HG03432 (cell line): ENCODE data around the gene KCNG2.

Source experiments
- ATAC-seq: cut with Tn5 transposase; IDR thresholded peaks from one replicate; pipeline ENCODE4 v1.9.1; 2021; ENCODE audit warnings: mild to moderate bottlenecking, moderate library complexity; ENCODE audit not compliant: unreplicated experiment

KCNG2 gene

GRCh38 chr18:79768745-79769144, 29.0 kb upstream of the KCNG2 start:
- ATAC-seq: no peak

DNA sequence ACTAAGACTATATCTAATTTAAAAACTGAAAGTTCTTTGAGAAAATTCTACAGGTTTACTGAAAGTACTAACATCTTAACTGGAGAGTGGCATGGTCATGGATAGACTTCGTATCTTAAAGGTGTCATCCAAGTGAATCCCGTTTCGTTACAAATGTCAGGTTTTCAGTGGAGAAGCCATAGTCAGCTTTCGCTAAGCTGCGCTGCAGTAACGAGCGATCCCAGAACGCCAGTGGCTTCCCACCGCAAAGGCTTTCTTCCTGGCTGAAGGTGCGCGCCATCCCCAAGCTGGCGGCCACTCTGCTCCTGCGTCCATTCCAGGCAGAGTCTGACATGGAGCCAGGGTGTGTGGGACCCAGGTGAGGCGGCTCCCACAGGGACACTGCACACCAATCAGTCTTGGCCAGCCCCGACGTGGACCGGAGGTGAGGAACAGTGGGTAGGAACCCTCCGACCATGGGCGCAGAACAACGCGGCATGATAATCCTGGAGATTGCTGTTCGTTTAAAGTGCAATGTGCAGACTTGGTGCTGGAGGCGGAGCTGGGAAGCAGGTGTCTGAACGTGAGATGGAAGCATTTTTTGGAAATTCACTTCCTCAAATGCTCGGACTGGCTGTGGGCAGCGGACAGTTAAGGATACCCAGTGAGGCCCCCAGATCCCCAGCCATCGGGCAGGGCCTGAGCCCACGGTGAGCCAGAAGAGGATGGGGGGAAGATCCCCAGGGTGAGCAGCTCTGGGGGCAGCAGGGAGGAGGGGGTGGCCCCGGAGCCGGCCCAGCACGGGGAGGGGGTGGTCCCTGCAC, 27.8 kb upstream of the KCNG2 start:
- no peak for ATAC-seq

DNA sequence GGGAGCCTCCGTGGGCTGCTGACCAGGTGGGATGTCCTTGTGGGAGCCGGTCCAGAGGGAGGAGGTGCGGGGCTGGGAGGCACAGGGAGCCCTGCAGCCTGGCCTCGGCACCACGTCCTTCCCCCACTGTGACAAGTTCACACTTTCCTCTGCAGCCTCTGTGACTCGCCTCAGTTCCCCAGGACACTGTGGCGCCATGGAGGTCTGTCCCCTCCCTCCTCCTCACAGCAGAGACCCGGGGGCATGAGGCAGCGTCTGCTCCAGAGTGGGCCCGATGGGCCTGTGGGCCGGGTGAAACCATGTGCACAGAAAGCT, 27.3 kb upstream of the KCNG2 start:
- ATAC-seq: no peak

DNA sequence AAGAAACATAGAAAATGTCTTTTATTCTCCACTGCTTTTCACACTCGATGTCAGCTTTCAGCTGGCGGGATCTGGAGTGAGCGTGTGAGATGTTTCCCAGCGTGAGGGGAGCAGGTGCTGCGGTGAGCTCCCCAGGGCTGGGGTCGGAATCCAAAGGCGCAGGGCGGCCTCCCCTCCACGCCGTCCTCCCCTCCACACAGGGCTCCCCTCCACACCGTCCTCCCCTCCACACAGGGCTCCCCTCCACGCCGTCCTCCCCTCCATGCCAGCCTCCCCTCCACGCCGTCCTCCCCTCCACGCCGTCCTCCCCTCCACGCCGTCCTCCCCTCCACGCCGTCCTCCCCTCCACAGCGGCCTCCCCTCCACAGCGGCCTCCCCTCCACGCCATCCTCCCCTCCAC, 26.9 kb upstream of the KCNG2 start:
- no peak for ATAC-seq

- no peak for ATAC-seq
Observed at GRCh38 chr18:79771446-79772107, 26.2 kb upstream of the KCNG2 start.

DNA sequence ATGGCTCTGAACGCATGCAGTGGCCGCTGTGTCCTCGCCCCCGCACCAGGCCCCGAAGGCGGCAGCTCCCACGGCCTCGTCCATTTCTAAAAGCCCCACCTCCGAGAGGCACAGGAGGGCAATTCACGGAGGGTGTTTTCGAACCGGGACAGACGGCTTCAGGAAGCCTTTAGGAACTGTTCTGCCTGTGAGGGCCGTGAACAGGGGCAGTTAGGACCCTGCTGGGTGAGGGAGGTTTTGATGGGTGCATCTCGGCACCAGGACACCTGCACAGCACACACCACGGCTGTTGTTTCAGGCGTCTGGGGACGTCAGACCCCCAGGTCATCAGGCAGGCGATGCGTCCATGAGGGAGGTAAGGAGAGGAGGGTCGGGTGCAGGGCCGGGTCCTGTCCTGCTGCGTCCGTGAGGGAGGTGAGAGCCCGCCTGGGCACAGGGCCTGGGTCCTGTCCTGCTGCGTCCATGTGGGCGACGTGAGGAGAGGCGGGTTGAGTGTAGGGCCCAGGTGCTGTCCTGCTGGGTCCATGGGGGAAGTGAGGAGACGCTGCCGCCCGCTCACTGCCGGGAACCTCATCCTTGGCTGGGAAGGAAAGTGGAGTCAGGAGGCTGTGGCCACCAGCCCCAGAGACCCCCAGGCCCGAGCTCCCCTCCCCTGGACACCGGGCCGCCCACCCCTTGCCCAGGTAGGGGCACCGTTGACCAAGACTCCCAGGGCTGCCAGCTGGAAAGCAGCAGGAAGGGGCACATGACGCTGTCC, 25.5 kb upstream of the KCNG2 start:
- no peak for ATAC-seq

GRCh38 chr18:79772865-79773696, 24.7 kb upstream of the KCNG2 start:
- ATAC-seq: no peak

GRCh38 chr18:79774111-79774510, 23.6 kb upstream of the KCNG2 start:
- no peak for ATAC-seq

DNA sequence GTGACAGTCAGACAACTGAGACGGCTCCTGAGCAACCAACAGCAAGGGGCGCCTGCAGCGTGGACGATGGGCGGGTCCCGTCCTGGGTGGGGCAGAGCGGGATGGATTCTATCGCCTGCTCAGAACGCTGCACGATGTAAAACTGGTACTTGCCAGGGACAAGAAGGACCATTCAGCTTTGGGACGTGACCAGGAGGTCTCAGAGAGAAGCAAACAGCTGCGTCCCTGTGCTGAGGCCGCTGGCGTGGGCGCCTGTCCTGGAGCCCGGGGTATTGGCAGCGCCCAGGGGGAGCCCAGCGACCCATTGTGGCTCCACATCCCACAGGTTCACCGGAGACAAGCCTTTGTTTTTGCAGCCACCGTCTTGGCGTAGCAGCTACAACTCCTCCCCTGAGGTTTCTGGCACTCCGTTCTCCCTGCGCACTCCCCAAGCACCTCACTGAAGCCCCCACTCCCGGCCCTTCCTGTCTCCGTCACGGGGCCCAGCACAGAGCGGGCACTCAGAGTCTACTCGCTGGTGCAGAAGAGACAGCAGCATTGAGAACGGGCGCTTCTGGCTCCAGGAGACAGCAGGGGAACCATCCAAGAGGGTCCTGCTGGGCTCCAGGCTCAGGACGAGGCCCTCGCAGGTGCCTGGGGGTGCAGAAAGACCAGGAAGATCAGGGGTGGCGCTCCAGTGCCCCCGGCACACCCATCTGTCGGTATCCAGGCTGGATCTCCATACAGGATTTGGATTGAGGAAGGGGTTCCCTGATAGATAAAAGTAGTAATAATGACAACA, 22.1 kb upstream of the KCNG2 start:
- no peak for ATAC-seq

- ATAC-seq: no peak
Observed at GRCh38 chr18:79776674-79777073, 21.1 kb upstream of the KCNG2 start.

DNA sequence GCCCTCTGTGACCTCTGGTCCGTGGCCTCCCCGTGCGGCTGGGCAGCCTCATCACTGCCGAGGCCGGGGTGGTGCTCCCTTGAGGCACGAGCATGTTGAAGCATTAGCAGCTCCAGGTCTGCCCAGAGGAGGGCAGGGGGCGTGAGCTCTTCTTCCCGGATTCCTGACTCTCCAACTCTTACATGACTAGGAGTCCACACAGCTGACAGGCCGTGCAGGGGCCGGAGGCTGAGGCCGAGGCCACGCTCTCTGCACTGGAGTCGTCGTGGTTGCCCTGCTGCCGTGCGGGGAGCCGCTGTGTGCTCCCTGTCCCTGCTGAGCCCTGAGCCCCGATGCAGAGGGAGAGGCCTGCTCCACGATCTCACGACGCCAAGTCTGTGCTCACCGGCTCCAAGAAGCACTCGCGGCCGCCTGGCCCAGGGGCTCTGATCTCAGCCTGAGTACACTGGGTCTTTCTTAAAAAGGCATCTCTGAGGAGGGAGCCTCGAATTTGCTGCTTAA, 19.4 kb upstream of the KCNG2 start:
- ATAC-seq: no peak

- ATAC-seq: no peak
Observed at GRCh38 chr18:79779021-79779699, 18.6 kb upstream of the KCNG2 start.

DNA sequence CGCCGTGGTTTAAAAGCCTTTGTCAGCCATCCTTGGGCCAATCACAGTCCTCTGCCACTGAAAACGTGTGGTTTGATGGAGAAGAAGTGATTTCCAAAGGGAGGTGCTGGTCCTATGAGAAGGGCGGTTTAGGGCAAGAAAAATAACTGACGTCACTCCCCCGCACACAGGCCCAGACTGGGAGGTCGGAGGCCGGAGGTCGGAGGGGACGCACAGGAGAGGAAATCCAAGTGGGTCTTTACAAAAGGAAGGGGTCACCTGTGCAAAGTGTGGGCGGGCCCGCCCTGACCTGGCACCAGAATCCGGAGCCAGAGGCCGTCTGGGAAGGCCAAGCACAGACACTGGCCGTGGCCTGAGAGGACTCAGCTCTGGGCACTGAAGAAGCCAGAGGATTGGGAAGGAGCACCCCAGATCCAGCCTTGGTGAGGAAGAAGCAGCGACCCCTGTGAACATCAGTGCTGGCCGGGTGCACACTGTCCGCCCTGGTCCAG, 18.0 kb upstream of the KCNG2 start:
- no peak for ATAC-seq

DNA sequence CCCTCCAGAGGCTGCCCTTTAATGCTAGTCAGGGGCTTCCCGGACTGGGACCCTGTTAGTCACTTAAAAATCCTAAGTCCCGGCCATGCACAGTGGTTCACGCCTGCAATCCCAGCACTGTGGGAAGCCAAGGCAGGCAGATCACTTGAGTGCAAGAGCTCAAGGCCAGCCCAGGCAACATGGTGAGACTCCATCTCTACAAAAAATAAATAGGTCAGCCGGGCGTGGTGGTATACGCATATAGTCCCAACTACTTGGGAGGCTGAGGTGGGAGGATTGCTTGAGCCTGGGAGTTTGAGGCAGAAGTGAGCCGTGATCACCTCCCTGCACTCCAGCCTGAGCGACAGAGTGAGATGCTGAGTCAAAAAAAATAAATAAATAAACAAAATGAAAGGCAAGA, 17.2 kb upstream of the KCNG2 start:
- ATAC-seq: no peak

GRCh38 chr18:79781331-79781941, 16.3 kb upstream of the KCNG2 start:
- no peak for ATAC-seq

DNA sequence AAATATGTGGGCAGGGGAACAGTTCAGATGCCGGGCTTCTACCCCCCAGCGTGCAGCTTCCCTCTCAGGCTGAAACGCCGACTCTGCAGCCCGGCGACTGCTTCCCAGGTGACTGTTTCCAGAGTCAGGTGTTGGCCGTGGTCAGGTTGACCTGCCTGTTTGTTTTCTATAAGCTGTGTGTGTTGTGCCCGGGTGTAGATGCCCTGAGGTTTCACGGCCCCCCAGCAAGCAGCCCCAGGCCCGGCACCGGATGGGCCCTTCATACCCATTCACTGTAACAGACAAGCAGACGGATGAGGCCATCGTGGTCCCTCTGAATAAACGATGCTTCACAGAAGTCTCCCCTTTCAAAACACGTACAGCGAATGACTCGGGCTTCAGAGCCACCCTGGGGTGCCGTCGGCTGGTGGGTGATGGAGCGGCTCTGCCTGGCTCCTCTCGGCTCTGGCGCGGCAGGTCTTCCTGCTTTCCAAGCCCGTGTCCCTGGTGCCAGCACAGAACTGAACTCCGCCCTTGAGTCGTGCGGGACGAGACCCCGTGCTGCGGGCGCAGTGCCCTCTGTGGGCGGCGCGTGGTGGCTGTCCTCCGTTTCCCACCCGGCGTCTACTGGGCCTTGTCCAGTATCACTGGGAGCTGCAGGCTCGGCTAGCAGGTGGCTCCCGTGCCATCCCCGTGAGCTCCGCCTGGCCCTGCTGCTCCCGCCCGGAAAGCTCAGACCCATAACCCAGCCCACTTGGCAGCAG, 15.0 kb upstream of the KCNG2 start:
- ATAC-seq: no peak

DNA sequence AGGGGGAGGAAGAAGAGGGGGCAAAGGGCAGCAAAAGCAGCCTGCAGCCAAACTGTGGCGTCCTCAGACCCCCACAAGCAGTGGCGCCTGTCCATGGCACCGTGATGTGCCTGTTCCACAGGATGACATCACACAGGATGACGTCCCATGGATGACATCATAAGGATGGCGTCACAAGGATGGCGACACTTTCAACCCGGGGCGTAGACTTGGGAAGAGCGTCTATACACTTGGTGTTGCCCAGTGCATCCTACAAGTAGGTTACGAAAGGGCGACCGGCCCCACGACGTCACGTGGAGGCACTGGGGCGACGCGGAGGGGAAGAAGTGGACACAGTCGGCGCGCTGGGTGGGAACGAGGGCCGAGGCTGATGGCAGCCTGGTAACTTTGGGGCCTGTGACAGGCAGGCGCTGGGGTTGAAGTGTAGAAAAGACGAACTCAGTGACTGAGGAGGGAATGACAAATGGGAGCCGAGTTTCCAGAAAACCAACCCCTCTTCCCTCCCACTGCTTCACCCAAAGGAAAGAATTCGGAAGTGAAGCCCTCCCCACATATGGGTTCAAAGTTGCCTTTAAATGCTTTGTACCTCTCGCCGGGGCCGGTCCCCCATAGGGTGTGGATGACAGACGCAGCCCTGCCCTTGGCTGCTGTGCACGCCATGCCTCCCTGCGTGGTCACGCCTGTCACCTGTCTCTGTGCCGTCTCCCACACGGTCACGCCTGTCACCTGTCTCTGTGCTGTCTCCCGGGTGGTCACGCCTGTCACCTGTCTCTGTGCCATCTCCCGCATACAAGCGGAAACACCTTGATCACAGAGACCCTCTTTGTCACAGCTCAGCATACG, 13.4 kb upstream of the KCNG2 start:
- ATAC-seq: no peak
